Spinal cord (tissue), 10 donors: Measurements from ENCODE around the gene NPAS3. TPM values are rescaled to one million over a fixed set of nuclear protein-coding genes. Genes with fewer than 3 reads are reported as not detected.

Source experiments
- DNase-seq, 6 donors: peaks; one replicate each; pipeline versions ENCODE4 v3.0.0 to v3.0.0-alpha.2; 2013 to 2015; ENCODE audit warnings: low spot score in 6 of 6, low read depth in 4 of 6
- H3K27ac ChIP-seq: one replicate; pipeline ENCODE4 v1.5.1; 2013; ENCODE audit warnings: low read depth, low read length, control low read depth
- H3K27me3 ChIP-seq: one replicate; pipeline ENCODE4 v1.6.1; 2013; ENCODE audit warnings: low read length; ENCODE audit not compliant: control insufficient read depth, insufficient read depth
- H3K36me3 ChIP-seq: one replicate; pipeline ENCODE4 v1.6.1; 2013; ENCODE audit warnings: low read length; ENCODE audit not compliant: control insufficient read depth, insufficient read depth
- H3K4me1 ChIP-seq: one replicate; pipeline ENCODE4 v1.6.1; 2013; ENCODE audit warnings: low read length; ENCODE audit not compliant: control insufficient read depth, insufficient read depth
- H3K4me3 ChIP-seq: one replicate; pipeline ENCODE4 v1.5.1; 2013; ENCODE audit warnings: low read depth, low read length, control low read depth
- H3K9me3 ChIP-seq: one replicate; pipeline ENCODE4 v1.6.1; 2013; ENCODE audit warnings: low read length; ENCODE audit not compliant: control insufficient read depth, insufficient read depth
- WGBS: methylation state at CpG from one replicate; pipeline ENCODE4 v1.1.5; 2013; ENCODE audit warnings: missing lambda C conversion rate; ENCODE audit not compliant: insufficient coverage; 5-methylcytosine and 5-hydroxymethylcytosine counted together
- polyA plus RNA-seq, 2 donors: library from polyadenylated mRNA; unstranded; fragments of 120-200 nt; gene quantifications; one replicate each; pipeline ENCODE4 v1.2.1, GENCODE V29; 2013; ENCODE audit not compliant: insufficient read length in 2 of 2
- total RNA-seq, 2 donors: library from RNA; depleted of rRNA in 1 of 2; stranded (reverse); fragments of 120-200 nt in 1 of 2; fragments of >200 nt in 1 of 2; gene quantifications; one replicate each; pipeline versions ENCODE4 v1.2.3 to v1.2.4, GENCODE V29; 2013 to 2014
- donor health status: healthy.

The NPAS3 gene
- total and polyA plus RNA-seq, 4 donors: 23.2 to 77.3 (median 50.8) TPM

GRCh38 chr14:32977913-32978312 is 39.2 kb downstream of the NPAS3 start:
- H3K36me3 ChIP-seq: no peaks in the 10 kb centered on the region
- H3K9me3 ChIP-seq: no peaks in the 10 kb centered on the region
- H3K4me1 ChIP-seq: no peaks in the 10 kb centered on the region
- H3K27me3 ChIP-seq: no peaks in the 10 kb centered on the region
- DNase-seq: no peak
- no CpG with 5 or more reads among the region's 2 CpGs for WGBS
- H3K4me3 ChIP-seq: no peak overlapping the region
- no peak overlapping the region for H3K27ac ChIP-seq

DNA sequence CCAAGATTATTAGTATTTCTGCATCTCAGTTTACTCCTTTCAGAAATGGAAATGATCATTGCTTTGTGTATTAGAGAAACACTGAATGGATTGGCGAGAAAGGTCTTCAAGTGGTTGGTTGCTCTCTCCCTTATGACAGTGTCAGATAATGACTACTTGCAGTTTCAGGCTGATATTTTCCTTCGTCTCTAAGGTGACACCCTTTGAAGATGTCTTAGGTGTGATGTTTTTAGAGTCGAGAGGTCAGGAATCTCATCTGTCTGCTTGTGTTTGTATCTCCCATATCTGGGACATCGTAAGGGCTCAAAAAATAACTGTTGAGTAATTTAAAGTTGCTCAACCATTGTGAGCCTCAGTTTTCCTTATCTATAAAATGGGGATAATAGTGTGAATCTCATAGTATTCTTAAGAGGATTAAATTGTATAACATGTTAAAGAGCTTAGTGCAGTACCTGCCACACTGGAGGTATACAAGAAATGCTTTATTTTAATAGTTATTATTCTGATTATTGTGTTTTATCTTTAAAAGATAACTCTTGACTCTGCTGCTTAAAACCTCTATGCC is 40.1 kb downstream of the NPAS3 start:
- 100% methylated on average over 1 of the region's 4 CpGs for WGBS
- Histone ChIP-seq H3K9me3 (no peaks in the 10 kb centered on the region), H3K27me3 (no peaks in the 10 kb centered on the region), H3K4me3 (no peak overlapping the region), H3K27ac (no peak overlapping the region), H3K36me3 (no peaks in the 10 kb centered on the region), H3K4me1 (no peaks in the 10 kb centered on the region)
- DNase-seq: no peak

DNA sequence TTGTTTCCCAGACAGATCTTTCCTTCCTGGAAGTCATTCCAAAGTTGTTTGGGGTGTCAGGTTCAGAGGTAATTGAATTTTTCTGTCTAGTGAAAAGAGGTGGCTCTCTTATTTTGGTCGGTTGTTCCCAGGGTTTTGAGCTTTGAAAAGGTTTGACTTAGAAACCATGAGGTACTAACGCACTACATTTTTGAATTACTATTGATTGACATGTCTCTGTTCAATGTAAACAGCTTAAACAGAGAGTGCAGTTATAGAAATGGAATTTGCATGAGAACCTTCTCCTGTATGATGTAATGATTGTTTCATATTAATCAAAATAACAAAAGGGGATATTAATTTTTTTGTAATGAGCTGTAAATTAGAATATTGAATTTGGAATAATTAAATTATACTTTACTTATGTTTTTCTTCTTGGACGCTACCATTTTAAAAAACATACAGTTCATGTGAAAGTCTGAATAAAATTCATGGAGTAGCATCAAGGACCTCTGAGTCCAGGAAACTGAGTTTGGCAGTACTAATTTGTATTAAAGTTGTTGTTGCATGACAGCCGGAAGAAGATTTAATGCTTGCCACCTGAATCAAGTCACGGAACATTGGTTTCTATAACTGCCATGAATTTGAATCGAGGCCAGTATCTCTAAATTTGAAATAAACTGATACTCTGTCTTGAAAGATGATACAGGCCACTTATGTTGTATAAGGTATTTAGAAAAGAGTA is 41.7 kb downstream of the NPAS3 start:
- no peaks in the 10 kb centered on the region for H3K4me1 ChIP-seq
- H3K27me3 ChIP-seq: no peaks in the 10 kb centered on the region
- WGBS: 100% methylated on average over 1 of the region's 6 CpGs

GRCh38 chr14:32980902-32981501 is 42.3 kb downstream of the NPAS3 start:
- DNase-seq: no peak
- Histone ChIP-seq H3K27ac (no peak overlapping the region), H3K4me3 (no peak overlapping the region), H3K27me3 (no peaks in the 10 kb centered on the region), H3K4me1 (no peaks in the 10 kb centered on the region), H3K9me3 (no peaks in the 10 kb centered on the region), H3K36me3 (no peaks in the 10 kb centered on the region)
- WGBS: 67% methylated on average over 2 of the region's 3 CpGs

More for the DNA sequence above, 41.7 kb downstream of the NPAS3 start:
- DNase-seq: no peak
- Histone ChIP-seq H3K27ac (no peak overlapping the region), H3K36me3 (no peaks in the 10 kb centered on the region), H3K4me3 (no peak overlapping the region), H3K9me3 (no peaks in the 10 kb centered on the region)

- Histone ChIP-seq H3K36me3 (no peaks in the 10 kb centered on the region), H3K27ac (peak overlapping the region; percentile 7), H3K9me3 (no peaks in the 10 kb centered on the region), H3K4me1 (no peaks in the 10 kb centered on the region), H3K27me3 (no peaks in the 10 kb centered on the region), H3K4me3 (no peak overlapping the region)
- no CpG with 5 or more reads among the region's 2 CpGs for WGBS
- DNase-seq: no peak
Observed at GRCh38 chr14:32984241-32984930, 45.7 kb downstream of the NPAS3 start.

- DNase-seq: peak in 3 of 6 donors; percentile 20 to 68 (median 43)
- WGBS: 32% methylated on average over 8 of the region's 8 CpGs
- Histone ChIP-seq H3K27ac (peak overlapping the region; percentile 79), H3K4me1 (no peaks in the 10 kb centered on the region), H3K27me3 (no peaks in the 10 kb centered on the region), H3K4me3 (no peak overlapping the region), H3K36me3 (no peaks in the 10 kb centered on the region), H3K9me3 (no peaks in the 10 kb centered on the region)
Observed at GRCh38 chr14:32985866-32986265, 47.2 kb downstream of the NPAS3 start.

GRCh38 chr14:32986791-32987540 is 48.3 kb downstream of the NPAS3 start:
- H3K9me3 ChIP-seq: no peaks in the 10 kb centered on the region
- H3K27ac ChIP-seq: peak overlapping the region; percentile 79
- DNase-seq: peak; percentile 35 to 89 (median 53)
- H3K36me3 ChIP-seq: no peaks in the 10 kb centered on the region
- no peak overlapping the region for H3K4me3 ChIP-seq
- H3K27me3 ChIP-seq: no peaks in the 10 kb centered on the region
- 29% methylated on average over 3 of the region's 7 CpGs for WGBS
- H3K4me1 ChIP-seq: no peaks in the 10 kb centered on the region

DNA sequence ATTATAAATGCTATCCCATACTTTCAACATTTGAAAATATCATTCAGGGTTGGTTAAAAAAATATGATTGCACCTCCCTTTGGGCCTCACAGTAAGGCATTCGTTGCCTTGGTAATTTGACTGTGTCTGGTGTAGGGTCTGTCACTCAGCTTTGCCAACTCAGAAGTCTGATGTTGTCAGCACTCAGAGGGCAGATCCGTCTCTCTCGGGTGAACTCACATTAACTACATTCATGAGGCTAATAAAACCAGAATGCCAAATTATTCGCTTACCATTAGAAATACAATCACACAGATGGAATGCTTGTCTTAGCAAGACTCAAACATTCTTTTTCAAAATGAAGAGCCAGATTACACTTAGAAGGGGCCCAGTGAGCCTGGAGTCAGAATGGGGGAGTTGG is 53.0 kb downstream of the NPAS3 start:
- 24% methylated on average over 4 of the region's 4 CpGs for WGBS
- H3K27ac ChIP-seq: no peak overlapping the region
- DNase-seq: peak in 2 of 6 donors; percentile 62 to 64
- no peaks in the 10 kb centered on the region for H3K36me3 ChIP-seq
- no peaks in the 10 kb centered on the region for H3K4me1 ChIP-seq
- no peaks in the 10 kb centered on the region for H3K27me3 ChIP-seq
- H3K9me3 ChIP-seq: no peaks in the 10 kb centered on the region
- no peak overlapping the region for H3K4me3 ChIP-seq

DNA sequence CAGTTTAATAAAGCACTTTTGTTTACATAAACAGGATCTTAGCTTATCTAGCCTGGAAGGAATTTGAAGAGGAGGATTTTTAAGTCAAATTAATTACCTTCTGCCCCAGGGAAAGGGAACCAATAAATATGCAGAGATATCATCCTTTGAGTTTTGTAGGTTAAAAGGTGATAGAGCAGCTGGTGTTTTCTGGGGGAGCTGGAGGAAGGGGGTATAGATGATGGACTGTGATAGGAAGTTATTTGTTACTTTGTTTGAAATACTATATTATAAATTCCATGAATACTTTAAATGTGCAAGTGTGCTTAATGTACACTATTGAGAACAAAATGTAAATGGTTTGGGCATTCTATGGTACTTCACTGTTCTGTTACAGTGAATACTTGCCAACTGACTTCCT is 55.2 kb downstream of the NPAS3 start:
- H3K9me3 ChIP-seq: no peaks in the 10 kb centered on the region
- no peak overlapping the region for H3K27ac ChIP-seq
- no peaks in the 10 kb centered on the region for H3K36me3 ChIP-seq
- peaks cover 3% of the 10 kb centered on the region for H3K4me1 ChIP-seq
- DNase-seq: no peak
- no peak overlapping the region for H3K4me3 ChIP-seq
- no peaks in the 10 kb centered on the region for H3K27me3 ChIP-seq
